ENCODE data around the gene NUP93.

GRCh38 chr16:56886826-56887225 lies 156.9 kb downstream of the NUP93 start:
- TF ChIP-seq HDAC2 (IDR thresholded peaks at IDR 0.05) (no peak), CTCF (IDR thresholded peaks at IDR 0.05) (no peak), POLR2A (IDR thresholded peaks at IDR 0.05; ENCODE audit: low read length) (no peak), KDM1A (IDR thresholded peaks at IDR 0.05; ENCODE audit: low read depth) (no peak), RAD21 (conservative IDR thresholded peaks at IDR 0.05 in 1 of 2, IDR thresholded peaks at IDR 0.05 in 1 of 2) (no peak), CHD4 (IDR thresholded peaks at IDR 0.05; ENCODE audit: borderline replicate concordance) (no peak), RNF2 (IDR thresholded peaks at IDR 0.05; ENCODE audit: borderline replicate concordance, low read depth) (no peak), ZC3H11A (IDR thresholded peaks at IDR 0.05) (no peak), HEYL (CRISPR knock-in tag; IDR thresholded peaks at IDR 0.05) (no peak), REST (IDR thresholded peaks at IDR 0.05) (no peak), CEBPB (IDR thresholded peaks at IDR 0.05) (no peak), SREBF2 (IDR thresholded peaks at IDR 0.05) (no peak), ESRRA (IDR thresholded peaks at IDR 0.05; ENCODE audit: borderline replicate concordance, low read length) (no peak)
